T47D (cell line): ENCODE results near the gene NXN.
"Not testable (repeated sequence)": the region's sequence is repeated elsewhere in the genome, so short reads cannot be mapped to it uniquely, and the experiment has no call there.

Source experiments
- DNase-seq, 2 experiments: peaks; one replicate each; pipeline versions ENCODE4 v3.0.0 to v3.0.0-alpha.2; 2011 to 2012; ENCODE audit warnings: low read depth in 1 of 2, low spot score in 1 of 2
- JUND ChIP-seq: IDR thresholded peaks from 2 replicates; pipeline ENCODE4 v1.6.1; 2012; ENCODE audit warnings: low read depth
- in situ Hi-C: cut with HindIII; loops from 2 replicates; pipeline ENCODE4 v1.10.0; 2016; ENCODE audit warnings: low sequenced_read_pairs, low pct_unique_long_range_greater_than_20kb

The NXN gene

DNA sequence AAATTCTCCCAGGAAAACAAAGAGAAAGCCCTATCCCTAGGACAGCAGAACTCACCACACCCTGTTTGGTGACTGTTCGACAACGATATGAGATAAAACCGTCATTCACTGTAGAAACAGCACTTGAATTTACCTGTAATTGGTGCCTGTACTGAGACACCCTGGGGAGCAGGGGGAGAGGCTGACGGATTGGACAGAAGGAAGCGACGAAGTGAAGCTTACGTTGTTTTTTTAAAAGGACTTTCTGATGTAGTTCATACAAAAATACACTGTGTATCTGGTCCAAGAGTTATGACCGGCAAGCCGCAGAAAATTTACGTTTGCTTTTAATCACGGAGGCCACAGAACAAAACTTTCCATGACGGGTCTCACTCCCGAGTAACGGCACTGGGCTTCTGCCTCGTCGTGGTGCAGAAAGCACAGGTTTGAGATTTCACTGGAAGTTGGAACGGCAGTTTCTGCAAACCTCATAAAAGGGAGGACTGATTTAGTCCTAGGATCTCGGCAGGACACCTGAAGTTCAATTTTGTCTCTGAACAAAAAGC lies 9.7 kb downstream of the NXN start:
- TF ChIP-seq JUND = no peak
- DNase-seq = no peak
- in situ Hi-C loops = no loop called here

DNA sequence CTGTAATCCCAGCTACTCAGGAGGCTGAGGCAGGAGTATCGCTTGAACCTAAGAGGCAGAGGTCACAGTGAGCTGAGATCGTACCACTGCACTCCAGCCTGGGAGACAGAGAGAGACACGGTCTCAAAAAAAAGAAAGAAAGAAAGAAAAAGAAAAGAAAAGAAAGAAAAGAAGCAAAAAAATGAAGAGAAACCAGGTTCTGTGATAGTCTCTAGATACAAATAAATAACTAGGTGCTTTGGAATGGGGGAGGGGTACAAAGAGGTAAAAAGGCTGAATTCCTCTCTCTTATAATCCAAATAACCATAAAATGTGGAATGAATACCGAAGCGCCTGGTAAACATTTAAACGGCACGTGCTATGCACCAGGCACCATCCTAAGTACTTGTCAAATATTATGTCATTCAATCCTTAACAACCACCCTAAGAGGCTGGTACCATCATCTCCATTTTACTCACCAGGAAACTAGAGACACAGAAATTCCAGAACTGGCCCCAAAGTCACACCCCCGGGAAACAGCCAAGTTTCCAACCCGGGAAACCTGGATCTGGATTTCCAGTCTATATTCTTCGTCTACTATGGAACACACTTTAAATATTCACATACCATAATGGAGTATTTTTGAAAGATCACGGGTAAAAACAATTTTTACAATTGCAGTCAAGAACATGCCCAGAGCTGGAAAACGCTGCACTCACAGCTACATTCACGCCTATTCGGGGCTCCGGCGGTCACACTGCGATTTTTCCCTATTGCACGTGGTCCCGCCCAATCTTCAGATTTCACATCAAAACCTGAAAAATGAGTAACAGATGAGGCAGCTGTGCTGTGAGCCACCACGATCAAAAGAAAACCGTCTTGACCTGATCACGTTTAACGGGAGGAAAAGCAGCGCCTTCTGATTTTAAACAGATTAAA lies 10.5 kb downstream of the NXN start:
- in situ Hi-C loops = no loop called here
- DNase-seq = no peak
- TF ChIP-seq JUND = no peak

DNA sequence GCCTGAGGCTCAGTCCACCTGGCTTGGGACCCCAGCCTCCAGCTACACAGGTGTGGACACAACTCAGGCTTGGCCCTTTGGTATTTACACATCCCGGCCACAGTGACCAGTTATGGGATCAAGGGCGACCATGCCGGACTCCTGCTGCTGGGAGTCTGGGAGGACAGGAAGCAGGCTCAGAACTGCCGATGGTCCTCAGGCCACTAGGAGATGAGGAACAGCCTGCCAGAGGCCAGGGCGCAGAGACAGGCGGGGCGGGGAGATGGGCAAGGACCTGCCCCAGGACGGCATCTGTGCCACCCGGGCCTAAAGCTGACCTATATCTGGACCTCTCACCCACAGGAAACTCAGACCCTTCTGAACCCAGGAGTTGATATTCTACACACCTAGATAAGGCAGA lies 12.5 kb downstream of the NXN start:
- TF ChIP-seq JUND = no peak
- in situ Hi-C loops = no loop called here
- no peak for DNase-seq

DNA sequence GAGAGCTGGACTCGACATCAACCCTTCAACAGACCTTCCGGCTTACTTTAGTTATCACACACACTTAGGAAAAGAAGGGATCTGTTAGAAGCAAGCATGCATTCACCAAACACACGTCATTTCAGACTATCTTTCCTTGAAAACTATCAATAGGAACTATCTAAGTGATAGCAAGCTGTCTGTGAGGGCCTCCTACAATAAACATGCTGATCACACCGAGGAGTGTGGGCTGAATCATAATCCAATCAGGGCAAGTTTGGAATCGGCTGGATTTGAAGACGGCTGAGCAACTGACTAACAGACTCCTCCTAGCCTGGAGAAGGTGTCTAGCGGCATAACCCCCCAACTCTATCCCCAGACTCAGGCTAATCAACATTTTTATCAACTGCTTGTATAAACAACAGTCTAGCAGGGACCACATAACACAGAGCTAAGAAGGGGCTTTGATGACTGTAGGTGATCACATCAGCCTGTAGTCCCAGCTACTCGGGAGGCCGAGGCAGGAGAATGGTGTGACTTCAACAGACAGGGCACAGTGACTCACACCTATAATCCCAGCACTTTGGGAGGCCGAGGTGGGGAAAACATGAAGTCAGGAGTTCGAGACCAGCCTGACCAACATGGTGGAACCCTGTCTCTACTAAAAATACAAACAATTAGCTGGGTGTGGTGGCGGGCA lies 14.1 kb downstream of the NXN start:
- no peak for DNase-seq
- no peak for TF ChIP-seq JUND
- in situ Hi-C loops = no loop called here

DNA sequence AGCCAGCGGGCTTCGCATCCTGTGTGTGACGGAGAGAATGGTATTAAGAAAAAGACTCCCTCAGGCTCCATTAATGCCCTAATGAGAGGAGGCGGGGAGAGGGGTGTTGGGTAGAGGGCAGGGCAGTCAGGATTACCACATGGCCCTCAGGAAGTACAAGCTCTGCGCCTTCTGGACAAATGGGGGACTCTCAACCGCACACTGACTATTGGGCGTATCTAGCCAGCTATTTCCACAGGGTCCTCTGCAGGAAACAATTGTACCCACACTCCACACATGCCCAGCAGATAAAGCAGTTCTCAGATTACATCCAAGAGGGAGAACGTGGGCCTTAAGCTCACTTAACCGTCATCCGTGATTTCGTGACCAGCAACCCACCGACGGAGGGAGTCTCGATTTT lies 14.7 kb downstream of the NXN start:
- in situ Hi-C loops = no loop called here
- DNase-seq = no peak
- TF ChIP-seq JUND = no peak

DNA sequence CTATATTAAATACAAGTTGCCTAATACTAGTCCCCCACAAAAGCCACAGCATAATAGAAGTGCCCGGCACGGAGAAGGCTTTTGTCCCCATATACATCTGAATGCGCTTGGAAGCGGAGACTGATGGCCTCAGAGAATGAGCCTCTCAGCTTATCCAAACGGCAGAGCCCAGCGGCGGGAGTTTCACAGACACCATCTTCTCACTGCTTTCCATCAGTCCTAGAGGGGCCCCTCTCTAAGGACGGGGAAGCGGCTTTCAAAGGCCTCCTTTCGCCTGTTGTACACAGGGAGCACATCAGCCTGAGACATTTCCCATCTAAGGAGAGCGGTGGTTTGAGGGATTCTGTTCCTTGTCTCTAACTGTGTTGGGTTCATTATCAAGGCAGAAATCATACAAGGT lies 16.9 kb downstream of the NXN start:
- TF ChIP-seq JUND = no peak
- DNase-seq = no peak
- in situ Hi-C loops = no loop called here

DNA sequence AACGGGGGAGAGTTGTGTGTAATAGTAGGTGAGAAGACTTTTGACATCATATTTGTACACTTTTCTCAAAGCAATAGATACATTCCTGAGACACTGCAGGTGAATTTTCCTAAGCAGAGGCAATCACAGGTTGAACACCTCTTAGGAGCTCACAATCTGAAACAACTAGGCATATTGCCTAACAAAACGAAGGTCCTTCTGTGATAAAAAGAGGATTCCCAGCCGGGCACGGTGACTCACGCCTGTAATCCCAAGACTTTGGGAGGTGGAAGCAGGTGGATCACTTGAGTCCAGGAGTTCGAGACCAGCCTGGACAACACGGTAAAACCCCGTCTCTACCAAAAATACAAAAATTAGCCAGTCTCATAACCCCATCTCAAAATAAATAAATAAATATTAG lies 17.4 kb downstream of the NXN start:
- in situ Hi-C loops = no loop called here
- no peak for TF ChIP-seq JUND

DNA sequence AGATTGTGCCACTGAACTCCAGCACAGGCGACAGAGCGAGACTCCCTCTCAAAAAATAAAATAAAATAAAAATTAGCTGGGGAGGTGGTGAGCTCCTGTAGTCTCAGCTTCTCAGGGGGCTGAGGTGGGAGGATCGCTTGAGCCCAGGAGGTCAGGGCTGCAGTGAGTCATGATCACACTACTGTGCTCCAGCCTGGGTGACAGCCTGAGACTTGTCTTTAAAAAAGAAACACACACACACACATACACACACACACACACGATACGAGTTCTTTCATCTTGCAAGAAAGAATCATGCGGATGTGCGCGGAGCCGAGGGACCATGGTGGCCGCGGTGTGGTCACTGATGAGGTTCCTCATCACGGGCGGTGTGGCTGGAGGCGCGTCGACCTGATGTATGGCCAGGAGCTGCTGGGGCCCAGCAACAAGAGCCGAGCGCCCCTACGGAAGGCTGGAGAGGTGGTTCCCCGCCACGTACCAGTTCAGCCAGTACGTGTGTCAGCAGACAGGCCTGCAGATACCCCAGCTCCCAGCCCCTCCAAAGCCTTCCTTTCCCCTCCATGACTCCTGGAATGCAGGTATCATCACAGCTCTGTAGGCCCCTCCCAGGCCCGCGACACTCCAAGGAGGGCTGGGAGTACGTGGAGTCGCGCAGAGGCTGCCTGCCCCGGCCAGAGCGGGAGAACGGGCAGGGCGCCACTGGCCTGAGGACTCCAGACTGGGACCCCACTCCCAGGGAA lies 20.7 kb downstream of the NXN start:
- TF ChIP-seq JUND = no peak
- no peak for DNase-seq
- in situ Hi-C loops = no loop called here

More for the DNA sequence above, 17.4 kb downstream of the NXN start:
- no peak for DNase-seq

DNA sequence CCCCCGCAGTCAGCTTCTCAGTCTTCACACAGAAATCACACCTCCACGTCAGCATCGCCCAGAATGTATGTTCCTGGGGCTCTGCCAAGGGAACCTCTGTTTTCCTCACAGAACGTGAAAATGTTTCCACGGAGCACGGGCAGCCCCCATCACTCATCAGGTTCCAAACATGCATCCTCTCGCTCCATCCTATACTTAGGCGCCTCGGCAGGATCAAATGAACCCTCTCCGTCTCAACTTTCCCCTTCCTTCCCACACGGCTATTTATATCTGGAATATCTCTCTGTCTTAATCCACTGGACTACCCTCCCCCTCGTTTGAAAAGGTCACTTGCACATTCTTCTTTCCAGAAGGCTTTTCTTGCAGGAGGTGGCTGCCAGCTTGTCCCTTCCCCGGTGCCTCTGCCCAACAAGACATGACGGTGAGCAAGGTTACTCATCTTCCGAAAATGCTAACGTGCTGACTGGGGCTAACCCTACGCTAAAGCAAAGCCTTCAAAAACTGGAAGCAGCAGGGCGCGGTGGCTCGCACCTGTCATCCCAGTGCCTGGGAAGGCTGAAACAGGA lies 21.6 kb downstream of the NXN start:
- DNase-seq = no peak
- TF ChIP-seq JUND = no peak
- in situ Hi-C loops = no loop called here

DNA sequence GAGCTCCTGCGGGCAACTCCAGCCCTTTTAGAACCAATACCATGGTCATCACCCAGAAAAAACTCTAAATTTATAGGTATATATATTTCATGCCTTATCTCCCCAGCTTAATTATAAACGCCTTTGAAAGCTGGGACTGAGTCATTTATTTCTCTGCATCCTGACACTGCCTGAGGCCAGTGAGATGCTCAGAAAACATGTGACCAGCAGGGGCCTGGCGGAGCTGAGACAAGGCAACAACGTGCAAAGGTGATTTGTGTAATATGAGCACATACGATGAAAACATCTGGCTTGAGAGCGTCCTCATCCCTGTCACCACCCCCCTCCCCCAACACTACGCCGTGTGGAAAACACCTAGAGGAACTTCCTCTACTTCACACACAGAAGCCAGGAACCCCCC lies 22.7 kb downstream of the NXN start:
- no peak for DNase-seq
- in situ Hi-C loops = no loop called here
- TF ChIP-seq JUND = no peak

DNA sequence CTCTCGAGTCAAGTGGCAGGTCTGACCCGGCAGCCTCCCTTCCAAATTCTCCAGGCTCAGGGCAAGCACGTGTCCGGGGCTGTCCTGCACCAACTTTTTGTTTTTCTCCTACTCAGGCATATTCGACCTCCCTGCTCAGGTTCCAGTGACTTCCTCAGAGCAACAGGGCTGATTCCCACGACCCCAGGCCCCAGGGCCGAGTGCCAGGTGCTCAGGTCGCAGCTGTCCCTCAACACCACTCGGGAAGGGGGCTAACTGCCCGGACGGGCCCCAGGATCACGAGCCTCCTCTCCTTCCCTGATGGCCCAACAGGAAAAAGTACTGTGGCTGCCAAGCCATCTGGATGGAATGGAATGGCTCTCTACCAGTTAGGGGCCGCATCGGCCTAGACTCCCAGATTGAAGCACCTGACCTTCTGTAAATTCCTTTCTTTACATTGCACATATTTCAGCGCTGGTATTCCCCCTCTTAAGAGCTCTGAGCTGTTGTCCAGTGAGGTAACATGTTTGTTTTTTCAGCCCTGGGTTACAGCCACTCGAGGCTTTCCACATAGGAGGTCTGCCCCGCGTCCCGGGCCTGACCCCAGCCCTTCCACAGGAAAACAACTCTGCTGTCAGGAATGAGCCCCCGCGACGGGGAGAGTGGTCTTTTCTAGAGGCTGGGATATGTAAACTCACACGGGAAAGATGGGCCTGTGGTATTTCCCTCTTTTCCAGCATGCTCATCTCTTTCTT lies 25.0 kb downstream of the NXN start:
- peak; percentile 33 to 57 for DNase-seq
- in situ Hi-C loops = no loop called here
- no peak for TF ChIP-seq JUND

DNA sequence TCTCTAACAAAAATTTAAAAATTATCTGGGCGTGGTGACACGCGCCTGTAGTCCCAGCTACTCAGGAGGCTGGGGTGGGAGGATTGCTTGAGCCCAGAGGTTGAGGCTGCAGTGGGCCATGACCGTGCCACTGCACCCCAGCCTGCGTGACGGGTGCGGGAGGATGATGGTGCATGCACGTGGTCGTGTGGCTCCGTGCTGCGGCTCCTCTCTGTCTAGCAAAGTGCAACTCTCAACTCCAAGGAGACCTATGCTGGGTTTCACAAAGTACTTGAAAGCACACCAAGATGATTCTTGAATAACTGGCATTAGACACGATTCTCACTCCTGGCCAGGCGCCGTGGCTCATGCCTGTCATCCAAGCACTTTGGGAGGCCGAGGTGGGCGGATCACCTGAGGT lies 25.8 kb downstream of the NXN start:
- in situ Hi-C loops = no loop called here
- TF ChIP-seq JUND = no peak
- no peak for DNase-seq

DNA sequence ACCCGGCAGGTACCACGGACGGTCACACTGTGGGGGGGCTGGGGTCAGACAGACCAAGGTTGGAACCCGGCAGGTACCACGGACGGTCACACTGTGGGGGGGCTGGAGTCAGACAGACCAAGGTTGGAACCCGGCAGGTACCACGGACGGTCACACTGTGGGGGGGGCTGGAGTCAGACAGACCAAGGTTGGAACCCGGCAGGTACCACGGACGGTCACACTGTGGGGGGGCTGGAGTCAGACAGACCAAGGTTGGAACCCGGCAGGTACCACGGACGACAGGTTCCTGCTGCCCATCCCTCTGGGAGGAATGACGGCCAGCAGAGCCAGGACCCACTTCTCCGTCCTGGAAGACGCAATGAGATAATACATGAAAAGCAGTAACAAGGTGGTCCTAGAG lies 27.0 kb downstream of the NXN start:
- in situ Hi-C loops, DNase-seq: not testable (repeated sequence)
